ENCODE data around the gene C7orf57.
"Not testable (repeated sequence)": the region's sequence is repeated elsewhere in the genome, so short reads cannot be mapped to it uniquely, and the experiment has no call there.

Gene C7orf57

DNA sequence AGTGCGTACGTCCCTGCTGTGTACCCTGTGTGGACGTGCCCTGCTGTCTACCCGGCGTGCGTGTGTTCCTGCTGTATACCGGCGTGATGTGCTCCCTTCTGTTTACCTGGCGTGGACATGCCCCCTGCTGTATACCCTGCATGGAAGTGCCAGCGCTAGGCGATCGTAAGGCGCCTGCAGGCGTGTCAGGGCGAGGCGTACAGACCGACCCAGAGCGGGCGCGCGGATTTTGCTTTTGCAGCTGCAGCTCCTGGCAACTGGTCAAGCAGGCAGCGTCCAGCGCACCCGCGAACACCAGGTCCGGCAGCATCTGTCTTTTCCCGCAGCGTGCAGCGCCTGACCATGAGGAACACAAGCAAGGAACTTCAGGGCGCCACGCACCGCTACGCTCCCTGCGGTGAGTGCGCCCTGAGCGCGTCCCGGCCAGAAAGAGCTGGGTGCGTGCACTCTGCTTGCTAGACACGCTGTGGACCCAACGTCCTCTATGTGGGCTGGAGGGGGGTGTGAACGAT lies 680 bp downstream of the C7orf57 start:
- peak; percentile 13 for DNase-seq (ENCODE audit: low spot score)

DNA sequence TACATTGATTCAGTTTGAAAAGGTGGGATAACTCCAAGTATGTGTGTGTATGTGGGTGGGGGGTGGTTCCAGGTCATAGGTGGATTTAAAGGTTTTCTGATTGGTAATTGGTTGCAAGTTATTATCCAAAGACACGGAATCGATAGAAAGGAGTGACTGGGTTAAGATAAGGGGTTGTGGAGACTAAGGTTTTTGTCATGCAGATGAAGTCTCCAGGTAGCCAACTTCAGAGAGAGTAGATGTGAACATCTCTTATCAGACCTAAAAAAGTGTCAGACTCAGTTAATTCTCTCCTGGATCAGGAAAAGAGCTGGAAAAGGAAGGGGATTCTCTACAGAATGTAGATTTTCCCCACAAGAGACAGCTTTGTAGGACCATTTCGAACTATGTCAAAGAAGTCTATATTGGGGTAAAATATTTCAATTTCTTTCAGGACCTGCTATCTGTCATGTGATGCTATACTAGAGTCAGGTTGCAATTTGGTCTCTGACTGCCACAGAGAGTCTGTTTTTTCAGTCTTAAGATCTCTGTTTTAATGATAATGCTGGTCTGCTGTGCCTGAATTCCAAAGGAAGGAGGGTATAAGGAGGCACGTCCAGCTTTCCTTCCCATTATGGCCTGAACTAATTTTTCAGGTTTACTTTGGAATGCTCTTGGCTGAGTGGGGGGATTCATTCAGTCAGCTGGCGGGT lies 3.6 kb downstream of the C7orf57 start:
- no peak for DNase-seq (ENCODE audit: low spot score)

- DNase-seq (ENCODE audit: low spot score): no peak
Observed at GRCh38 chr7:48040944-48041652, 5.8 kb downstream of the C7orf57 start.

DNA sequence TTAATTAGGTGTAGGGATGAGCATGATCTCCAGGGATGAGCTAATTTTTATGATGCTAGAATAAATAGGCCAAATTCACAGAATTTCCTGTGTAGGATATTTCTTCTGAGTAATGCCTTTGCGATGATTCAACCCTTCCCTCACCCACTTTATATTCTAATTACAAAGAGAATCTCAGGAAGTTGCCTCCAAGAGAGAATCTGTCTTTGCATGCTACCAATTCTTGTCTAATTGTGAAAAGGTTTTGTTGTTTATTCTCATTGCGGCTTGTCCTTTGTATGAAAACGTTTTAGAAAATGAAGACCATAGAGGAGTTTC lies 6.3 kb downstream of the C7orf57 start:
- DNase-seq (ENCODE audit: low spot score): no peak

- DNase-seq (ENCODE audit: low spot score): no peak
Observed at GRCh38 chr7:48042216-48042615, 6.9 kb downstream of the C7orf57 start.

- no peak for DNase-seq (ENCODE audit: low spot score)
Observed at GRCh38 chr7:48042636-48043035, 7.3 kb downstream of the C7orf57 start.

DNA sequence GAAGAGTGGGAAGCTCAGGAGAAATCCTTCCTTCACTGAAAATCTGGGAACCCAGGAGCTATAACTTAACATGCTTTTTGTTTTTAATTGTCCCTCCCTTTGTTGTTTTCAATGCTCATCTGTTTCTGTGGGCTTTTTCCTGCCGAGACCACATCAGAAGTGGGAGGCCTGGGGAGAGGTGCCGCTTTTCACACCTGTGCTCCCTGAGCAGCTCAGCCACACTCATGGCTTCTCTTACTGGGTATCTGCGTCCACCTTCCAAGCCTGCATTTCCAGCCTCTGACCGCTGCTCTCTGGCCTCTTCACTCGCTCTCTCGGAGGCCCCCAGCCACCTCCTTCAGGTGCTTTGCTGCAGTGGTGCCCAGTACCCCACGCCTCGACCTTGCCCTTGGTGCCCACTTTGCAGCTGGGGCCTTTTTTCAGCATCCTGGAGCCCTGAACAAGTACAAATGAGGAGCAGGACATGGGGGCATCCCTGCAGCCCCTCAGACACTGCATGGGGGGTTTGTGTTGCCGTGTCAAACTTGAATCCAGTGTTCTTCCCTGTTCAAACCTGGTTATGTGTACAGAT lies 9.9 kb downstream of the C7orf57 start:
- no peak for DNase-seq (ENCODE audit: low spot score)

DNA sequence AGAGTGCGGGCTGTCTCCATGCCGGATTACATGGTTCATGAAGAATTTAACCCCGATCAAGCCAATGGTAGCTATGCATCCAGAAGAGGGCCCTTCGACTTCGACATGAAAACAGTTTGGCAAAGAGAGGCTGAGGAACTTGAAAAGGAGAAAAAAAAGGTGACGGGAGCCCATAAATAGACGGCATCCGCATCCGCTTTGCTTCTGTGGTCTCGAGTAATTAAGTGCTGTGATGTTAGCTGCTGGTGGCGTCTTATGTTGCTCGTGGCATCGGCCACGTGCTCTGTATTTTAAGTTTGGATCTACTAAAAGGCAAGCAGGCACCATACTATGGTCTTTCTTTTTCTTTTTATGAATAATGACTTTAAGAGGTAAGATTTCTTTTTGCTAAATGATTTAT lies 11.1 kb downstream of the C7orf57 start:
- no peak for DNase-seq (ENCODE audit: low spot score)

- no peak for DNase-seq (ENCODE audit: low spot score)
Observed at GRCh38 chr7:48048113-48048512, 12.8 kb downstream of the C7orf57 start.

DNA sequence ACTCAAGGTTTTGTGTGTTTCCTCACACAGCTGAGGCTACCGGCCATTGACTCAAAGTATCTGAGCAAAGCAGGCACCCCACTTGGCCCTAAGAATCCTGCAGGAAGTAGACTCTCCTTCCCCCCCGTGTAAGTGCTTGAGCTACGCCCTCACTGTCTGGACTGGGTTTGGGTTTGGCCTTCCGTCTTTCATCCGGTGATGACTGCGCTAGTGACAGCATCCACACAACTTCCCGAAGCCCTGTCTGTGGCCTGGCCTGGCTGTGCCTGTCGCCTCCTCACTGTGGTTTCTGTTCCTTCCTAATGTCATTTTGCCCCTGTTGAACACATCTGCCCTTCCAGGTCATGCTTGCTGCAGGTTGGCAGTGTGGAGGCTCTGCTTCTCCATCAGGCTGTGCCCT lies 14.5 kb downstream of the C7orf57 start:
- DNase-seq (ENCODE audit: low spot score): no peak

- no peak for DNase-seq (ENCODE audit: low spot score)
Observed at GRCh38 chr7:48052748-48053147, 17.4 kb downstream of the C7orf57 start.

DNA sequence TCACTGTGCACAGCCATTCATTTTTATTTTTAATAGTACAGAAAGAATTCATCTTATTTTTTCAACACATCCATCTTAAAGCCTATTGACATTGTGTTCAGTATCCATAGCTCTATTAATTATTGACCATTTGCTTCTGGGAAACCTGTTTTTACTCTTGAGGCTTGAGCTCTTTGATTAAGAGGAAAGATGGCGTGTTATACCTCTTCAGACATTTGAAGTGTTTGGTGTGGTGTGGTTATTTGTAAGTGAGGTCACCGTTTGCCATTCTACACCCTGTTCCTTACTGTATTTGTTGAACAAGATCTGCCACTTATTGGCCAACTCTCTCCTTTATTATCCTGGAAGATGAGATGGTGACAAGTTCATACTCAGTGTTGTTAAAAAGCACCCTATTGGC lies 18.4 kb downstream of the C7orf57 start:
- no peak for DNase-seq (ENCODE audit: low spot score)

DNA sequence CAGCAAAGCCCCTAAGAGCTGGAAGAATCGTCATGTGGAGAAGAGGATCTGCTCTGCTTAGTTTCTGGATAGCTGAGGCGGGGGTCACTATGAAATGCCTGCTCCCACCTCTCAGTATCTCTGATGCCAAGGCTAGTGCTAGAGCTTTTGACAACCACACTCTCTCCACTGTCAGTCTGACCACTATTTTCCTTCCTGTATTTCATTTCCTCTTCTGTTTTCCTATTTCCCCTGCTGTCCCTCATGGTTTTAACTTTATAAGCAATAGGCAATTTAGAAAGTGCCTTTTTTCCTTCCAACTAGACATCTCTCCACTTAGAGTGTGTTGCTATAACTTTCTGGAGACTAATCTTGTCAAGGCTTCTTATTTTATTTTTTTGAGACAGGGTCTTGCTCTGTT lies 23.6 kb downstream of the C7orf57 start:
- no peak for DNase-seq (ENCODE audit: low spot score)

DNA sequence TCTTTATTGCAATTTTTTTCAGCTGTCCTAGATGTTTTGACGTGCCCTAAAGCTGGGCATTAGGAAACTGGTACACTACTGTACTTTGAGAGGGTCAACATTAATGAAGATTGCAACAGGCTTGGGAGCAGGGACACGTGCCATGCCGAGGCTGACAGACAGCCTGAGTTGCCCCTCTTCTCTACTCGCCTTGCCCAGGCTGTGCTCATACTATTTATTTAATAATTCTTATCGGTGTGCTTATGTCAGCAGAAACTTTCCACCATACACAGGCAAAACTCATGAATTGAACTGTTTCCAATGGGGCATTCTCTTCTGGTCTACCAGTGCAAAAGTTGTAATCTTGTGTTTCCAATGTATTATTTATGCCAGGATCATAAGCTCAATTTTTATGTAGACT lies 24.4 kb downstream of the C7orf57 start:
- no peak for DNase-seq (ENCODE audit: low spot score)

DNA sequence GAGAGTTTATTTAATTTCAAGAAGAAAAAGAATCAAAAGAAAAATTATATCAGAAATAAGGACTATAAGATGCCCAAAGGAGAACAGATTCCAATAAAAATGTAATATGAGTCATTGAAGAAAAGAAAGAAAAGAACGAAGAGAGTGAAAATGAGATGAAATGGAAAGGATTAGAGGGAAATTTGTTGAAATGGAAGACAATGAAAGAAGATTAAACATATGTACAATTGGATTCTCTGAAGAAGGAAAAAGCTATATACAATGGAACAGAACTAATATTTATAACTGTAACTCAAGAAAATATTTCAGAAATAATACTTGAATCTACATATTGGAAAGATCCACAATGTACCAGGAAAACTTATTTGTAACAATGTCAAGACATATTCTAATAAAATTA lies 28.6 kb downstream of the C7orf57 start:
- no peak for DNase-seq (ENCODE audit: low spot score)

- DNase-seq (ENCODE audit: low spot score): no peak
Observed at GRCh38 chr7:48067475-48067874, 32.1 kb downstream of the C7orf57 start.

GRCh38 chr7:48074204-48074654 lies 38.9 kb downstream of the C7orf57 start:
- DNase-seq (ENCODE audit: low spot score): peak; percentile 8

- DNase-seq (ENCODE audit: low spot score): no peak
Observed at GRCh38 chr7:48077423-48077822, 42.1 kb downstream of the C7orf57 start.

DNA sequence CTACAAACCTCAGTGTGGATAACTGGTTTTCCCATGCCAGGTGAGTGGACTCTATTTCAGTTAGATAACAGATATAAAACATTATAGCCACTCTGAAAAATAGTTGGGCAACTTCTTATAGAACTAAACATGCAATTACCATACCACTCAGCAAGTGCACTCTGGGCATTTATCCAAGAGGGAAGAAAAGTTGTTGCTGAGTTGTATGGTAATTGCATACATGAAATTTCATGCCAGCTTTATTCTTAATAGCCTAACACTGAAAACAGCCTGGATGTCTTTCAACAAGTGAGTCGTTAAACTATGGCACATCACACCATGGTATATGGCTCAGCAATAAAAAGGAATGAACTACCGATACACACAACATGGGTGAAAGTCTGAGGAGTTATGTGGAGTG lies 43.1 kb downstream of the C7orf57 start:
- no peak for DNase-seq (ENCODE audit: low spot score)

DNA sequence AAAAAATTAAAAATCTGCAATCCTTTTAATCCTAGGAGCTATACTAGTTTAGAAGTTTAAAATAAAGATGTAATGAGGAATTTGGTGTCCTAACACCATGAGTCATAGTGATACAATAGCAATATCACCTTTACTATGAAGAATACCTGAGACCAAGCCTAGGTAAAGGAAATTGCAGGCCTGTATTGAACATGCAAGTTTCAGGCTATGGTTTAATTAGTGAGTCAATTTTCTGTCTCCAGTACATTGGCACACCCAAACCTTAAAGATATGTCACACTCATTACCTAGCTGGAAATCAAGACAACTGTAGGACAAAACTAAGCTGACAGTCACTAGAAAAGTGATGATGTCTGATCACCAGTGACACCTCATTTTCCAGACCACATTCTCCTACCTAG lies 47.0 kb downstream of the C7orf57 start:
- DNase-seq (ENCODE audit: low spot score): not testable (repeated sequence)

DNA sequence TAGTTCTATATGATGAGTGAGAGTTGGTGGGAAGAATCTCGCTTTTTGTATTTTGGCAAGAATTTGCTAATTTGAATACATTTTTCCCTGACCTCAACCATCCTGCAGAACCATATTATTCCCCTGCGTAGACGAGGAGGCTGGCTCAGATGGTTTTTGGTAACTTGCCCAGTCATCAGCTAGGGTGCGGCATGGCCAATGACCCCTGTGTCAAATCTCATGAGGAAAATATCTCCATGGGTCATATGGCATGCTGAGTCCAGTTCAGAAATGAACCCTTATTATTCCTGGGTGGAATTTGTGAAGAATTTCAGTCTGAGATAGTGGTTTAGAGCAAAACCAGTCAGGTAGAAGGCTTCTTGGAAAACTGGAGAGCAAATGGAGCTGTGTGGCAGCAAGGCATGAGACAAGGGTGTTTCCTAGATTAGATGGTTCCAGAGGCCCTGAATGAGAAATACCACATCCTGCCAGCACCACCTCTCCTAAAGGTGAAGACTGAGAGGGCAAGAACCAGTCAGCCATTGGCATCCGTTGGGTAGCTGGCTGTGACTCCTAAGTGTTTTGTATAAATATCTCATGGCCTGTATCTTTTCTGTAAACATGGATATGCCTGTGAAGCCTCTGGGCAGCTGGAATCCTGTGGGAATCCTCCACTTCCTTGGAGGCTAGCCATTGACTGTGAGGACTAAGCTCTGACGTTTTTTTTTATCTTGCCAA lies 47.9 kb downstream of the C7orf57 start:
- no peak for DNase-seq (ENCODE audit: low spot score)

DNA sequence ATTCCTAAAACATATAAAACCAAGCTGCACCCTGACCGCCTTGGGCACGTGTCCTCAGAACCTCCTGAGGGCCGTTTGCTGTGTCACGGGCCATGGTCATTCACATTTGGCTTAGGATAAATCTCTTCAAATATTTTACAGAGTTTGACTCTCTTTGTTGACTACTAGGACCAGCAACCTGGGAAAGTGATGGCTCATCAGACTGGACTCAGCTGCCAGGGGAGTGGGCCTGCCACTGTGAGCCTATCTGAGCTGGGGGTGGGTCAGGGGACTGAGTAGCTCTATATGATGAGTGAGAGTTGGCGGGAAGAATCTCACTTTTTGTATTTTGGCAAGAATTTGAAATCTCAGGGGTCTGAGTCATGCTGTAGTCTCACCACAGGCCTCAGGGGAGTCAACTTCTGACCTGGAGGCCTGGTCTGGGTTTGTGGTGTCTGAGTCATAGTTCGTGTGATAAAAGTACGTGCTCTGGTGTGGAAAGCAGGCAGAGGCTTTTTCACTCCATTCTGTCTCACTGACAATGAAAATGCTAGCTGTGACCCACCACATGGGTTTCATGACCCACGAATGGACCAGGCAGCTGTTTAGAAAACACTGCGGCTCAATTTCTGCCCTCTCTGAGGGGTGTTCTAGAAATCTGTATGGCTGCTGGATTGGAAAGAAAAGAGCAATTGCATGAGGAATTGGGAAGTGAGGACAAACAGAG lies 49.5 kb downstream of the C7orf57 start:
- DNase-seq (ENCODE audit: low spot score): no peak

Data from cerebellar cortex (tissue), 1 donor.